Measurements from ENCODE around the gene RAB27A.

Gene RAB27A

GRCh38 chr15:55257012-55257670, 32.5 kb downstream of the RAB27A start:
- no peaks in the 10 kb centered on the region for H3K27me3 ChIP-seq (ENCODE audit: control insufficient read depth, low read length)
- H3K4me3 ChIP-seq (ENCODE audit: low read length), result no peak overlapping the region
- no peaks in the 10 kb centered on the region for H3K9me2 ChIP-seq (replicated peaks; ENCODE audit: control insufficient read depth, low read length)
- H3F3A ChIP-seq (ENCODE audit: control insufficient read depth, insufficient read depth), result no peaks in the 10 kb centered on the region
- H4K20me1 ChIP-seq (ENCODE audit: control insufficient read depth, insufficient read depth, low read depth, low read length), result no peaks in the 10 kb centered on the region
- H3K9me3 ChIP-seq (ENCODE audit: control insufficient read depth, insufficient read depth, low read length), result no peaks in the 10 kb centered on the region
- no peak overlapping the region for H3K27ac ChIP-seq (ENCODE audit: low read depth, low read length)
- no peak overlapping the region for H3K4me2 ChIP-seq (ENCODE audit: low read length)
- H3K79me2 ChIP-seq (ENCODE audit: control insufficient read depth, low read length), result no peaks in the 10 kb centered on the region
- no peaks in the 10 kb centered on the region for H3K4me1 ChIP-seq (ENCODE audit: control insufficient read depth, low read length)
- no peak for TF ChIP-seq EZH2phosphoT487 (IDR thresholded peaks at IDR 0.05; ENCODE audit: borderline replicate concordance, low read length)
- no peaks in the 10 kb centered on the region for H3K36me3 ChIP-seq (ENCODE audit: control insufficient read depth, low read length)

GRCh38 chr15:55256281-55257011, 33.2 kb downstream of the RAB27A start:
- Histone ChIP-seq H3K27me3 (ENCODE audit: control insufficient read depth, low read length) (no peaks in the 10 kb centered on the region), H3K9me3 (ENCODE audit: control insufficient read depth, insufficient read depth, low read length) (no peaks in the 10 kb centered on the region), H3K27ac (ENCODE audit: low read depth, low read length) (no peak overlapping the region), H3F3A (ENCODE audit: control insufficient read depth, insufficient read depth) (no peaks in the 10 kb centered on the region), H3K4me2 (ENCODE audit: low read length) (no peak overlapping the region), H3K4me1 (ENCODE audit: control insufficient read depth, low read length) (no peaks in the 10 kb centered on the region), H3K9me2 (replicated peaks; ENCODE audit: control insufficient read depth, low read length) (no peaks in the 10 kb centered on the region), H3K79me2 (ENCODE audit: control insufficient read depth, low read length) (no peaks in the 10 kb centered on the region), H3K36me3 (ENCODE audit: control insufficient read depth, low read length) (no peaks in the 10 kb centered on the region), H3K4me3 (ENCODE audit: low read length) (no peak overlapping the region), H4K20me1 (ENCODE audit: control insufficient read depth, insufficient read depth, low read depth, low read length) (no peaks in the 10 kb centered on the region)
- TF ChIP-seq EZH2phosphoT487 (IDR thresholded peaks at IDR 0.05; ENCODE audit: borderline replicate concordance, low read length), result no peak
- TF ChIP-seq CTCF (IDR thresholded peaks at IDR 0.05; ENCODE audit: low read depth, low read length, poor library complexity, severe bottlenecking), result no peak

GRCh38 chr15:55255714-55256113, 33.9 kb downstream of the RAB27A start:
- no peaks in the 10 kb centered on the region for H3K9me2 ChIP-seq (replicated peaks; ENCODE audit: control insufficient read depth, low read length)
- no peak overlapping the region for H3K4me2 ChIP-seq (ENCODE audit: low read length)
- H4K20me1 ChIP-seq (ENCODE audit: control insufficient read depth, insufficient read depth, low read depth, low read length), result no peaks in the 10 kb centered on the region
- H3F3A ChIP-seq (ENCODE audit: control insufficient read depth, insufficient read depth), result no peaks in the 10 kb centered on the region
- no peaks in the 10 kb centered on the region for H3K79me2 ChIP-seq (ENCODE audit: control insufficient read depth, low read length)
- TF ChIP-seq EZH2phosphoT487 (IDR thresholded peaks at IDR 0.05; ENCODE audit: borderline replicate concordance, low read length) (no peak), CTCF (IDR thresholded peaks at IDR 0.05; ENCODE audit: low read depth, low read length, poor library complexity, severe bottlenecking) (no peak)
- no peak overlapping the region for H3K27ac ChIP-seq (ENCODE audit: low read depth, low read length)
- no peaks in the 10 kb centered on the region for H3K4me1 ChIP-seq (ENCODE audit: control insufficient read depth, low read length)
- no peak overlapping the region for H3K4me3 ChIP-seq (ENCODE audit: low read length)
- H3K9me3 ChIP-seq (ENCODE audit: control insufficient read depth, insufficient read depth, low read length), result no peaks in the 10 kb centered on the region
- no peaks in the 10 kb centered on the region for H3K36me3 ChIP-seq (ENCODE audit: control insufficient read depth, low read length)
- H3K27me3 ChIP-seq (ENCODE audit: control insufficient read depth, low read length), result no peaks in the 10 kb centered on the region
